ENCODE results near the gene COL8A1.

DNA sequence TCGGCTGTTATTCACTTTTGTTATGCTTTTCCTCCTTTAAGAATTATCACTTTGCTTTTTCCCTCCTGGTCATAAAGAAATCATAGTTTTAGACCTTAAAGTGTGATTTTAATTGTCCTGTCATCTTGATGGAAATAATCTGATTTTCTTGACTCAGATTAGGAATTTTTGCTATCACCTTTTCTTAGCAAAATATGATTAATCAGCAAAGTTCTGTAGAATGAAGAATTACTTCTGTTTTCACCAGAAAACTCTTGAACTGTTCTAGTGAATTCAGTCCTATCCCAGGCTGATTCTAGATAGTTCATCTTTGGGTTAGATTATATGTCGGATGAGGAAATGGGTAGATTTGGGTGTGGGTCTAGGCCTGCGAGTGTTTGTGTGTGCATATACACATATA, 191.4 kb downstream of the COL8A1 start:
- TF ChIP-seq, protein P1, sequence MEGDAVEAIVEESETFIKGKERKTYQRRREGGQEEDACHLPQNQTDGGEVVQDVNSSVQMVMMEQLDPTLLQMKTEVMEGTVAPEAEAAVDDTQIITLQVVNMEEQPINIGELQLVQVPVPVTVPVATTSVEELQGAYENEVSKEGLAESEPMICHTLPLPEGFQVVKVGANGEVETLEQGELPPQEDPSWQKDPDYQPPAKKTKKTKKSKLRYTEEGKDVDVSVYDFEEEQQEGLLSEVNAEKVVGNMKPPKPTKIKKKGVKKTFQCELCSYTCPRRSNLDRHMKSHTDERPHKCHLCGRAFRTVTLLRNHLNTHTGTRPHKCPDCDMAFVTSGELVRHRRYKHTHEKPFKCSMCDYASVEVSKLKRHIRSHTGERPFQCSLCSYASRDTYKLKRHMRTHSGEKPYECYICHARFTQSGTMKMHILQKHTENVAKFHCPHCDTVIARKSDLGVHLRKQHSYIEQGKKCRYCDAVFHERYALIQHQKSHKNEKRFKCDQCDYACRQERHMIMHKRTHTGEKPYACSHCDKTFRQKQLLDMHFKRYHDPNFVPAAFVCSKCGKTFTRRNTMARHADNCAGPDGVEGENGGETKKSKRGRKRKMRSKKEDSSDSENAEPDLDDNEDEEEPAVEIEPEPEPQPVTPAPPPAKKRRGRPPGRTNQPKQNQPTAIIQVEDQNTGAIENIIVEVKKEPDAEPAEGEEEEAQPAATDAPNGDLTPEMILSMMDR (IDR thresholded peaks at IDR 0.05; ENCODE audit: insufficient read depth, low read length, poor library complexity, severe bottlenecking): no peak
- no peak for TF ChIP-seq EZH2phosphoT487 (conservative IDR thresholded peaks at IDR 0.05; ENCODE audit: low read length)

Data from SU-DHL-6 (cell line).